ENCODE measurements around the gene LCP2.

DNA sequence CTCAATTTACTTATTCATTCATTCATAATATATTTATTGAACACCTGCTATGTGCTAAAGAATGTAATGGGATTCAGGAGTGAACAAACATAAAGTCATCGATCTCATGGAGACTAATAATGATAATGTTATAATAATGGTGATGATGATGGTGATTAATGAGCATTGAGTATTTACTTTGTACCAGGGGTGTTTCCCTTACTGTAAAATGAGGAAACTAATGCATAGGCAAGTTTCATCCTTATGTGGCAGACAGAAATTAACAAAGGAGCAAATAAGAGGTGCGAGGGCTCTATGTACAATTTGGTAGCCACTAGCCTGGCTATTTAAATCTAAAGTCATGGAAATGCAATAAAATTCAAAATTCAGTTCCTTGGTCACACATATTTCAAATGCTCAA lies 11.1 kb upstream of the LCP2 start:
- TF ChIP-seq, protein P1, sequence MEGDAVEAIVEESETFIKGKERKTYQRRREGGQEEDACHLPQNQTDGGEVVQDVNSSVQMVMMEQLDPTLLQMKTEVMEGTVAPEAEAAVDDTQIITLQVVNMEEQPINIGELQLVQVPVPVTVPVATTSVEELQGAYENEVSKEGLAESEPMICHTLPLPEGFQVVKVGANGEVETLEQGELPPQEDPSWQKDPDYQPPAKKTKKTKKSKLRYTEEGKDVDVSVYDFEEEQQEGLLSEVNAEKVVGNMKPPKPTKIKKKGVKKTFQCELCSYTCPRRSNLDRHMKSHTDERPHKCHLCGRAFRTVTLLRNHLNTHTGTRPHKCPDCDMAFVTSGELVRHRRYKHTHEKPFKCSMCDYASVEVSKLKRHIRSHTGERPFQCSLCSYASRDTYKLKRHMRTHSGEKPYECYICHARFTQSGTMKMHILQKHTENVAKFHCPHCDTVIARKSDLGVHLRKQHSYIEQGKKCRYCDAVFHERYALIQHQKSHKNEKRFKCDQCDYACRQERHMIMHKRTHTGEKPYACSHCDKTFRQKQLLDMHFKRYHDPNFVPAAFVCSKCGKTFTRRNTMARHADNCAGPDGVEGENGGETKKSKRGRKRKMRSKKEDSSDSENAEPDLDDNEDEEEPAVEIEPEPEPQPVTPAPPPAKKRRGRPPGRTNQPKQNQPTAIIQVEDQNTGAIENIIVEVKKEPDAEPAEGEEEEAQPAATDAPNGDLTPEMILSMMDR (IDR thresholded peaks at IDR 0.05), result no peak
- no peak for TF ChIP-seq POLR2A (IDR thresholded peaks at IDR 0.05)
